Measurements from ENCODE around the gene DCLRE1B. TPM values are rescaled to one million over a fixed set of nuclear protein-coding genes. Genes with fewer than 3 reads are reported as not detected.

The DCLRE1B gene
- total and polyA plus RNA-seq, 4 donors: 0.82 to 6.6 (median 1.2) TPM

- Histone ChIP-seq H3K36me3 (ENCODE audit: control insufficient read depth in 4 of 4, insufficient read depth in 3 of 4, low read depth in 1 of 4, low read length in 3 of 4) (no peaks in the 10 kb centered on the region), H3K4me1 (ENCODE audit: control insufficient read depth in 4 of 4, insufficient read depth in 4 of 4, low read length in 3 of 4) (no peaks in the 10 kb centered on the region), H3K27me3 (ENCODE audit: control insufficient read depth in 4 of 4, insufficient read depth in 4 of 4, low read length in 3 of 4) (no peaks in the 10 kb centered on the region), H3K9me3 (ENCODE audit: control insufficient read depth in 4 of 4, low read length in 3 of 4) (no peaks in the 10 kb centered on the region), H3K27ac (ENCODE audit: low read depth in 1 of 2, low read length in 2 of 2) (no peak within 1 kb of the TSS), H3K9ac (ENCODE audit: low read depth in 1 of 2, low read length in 2 of 2) (no peak within 1 kb of the TSS), H3K4me3 (ENCODE audit: low read depth in 1 of 3, low read length in 3 of 3) (no peak within 1 kb of the TSS)
- WGBS: 68% methylated on average over 6 of the region's 6 CpGs
- no peak for DNase-seq (ENCODE audit: low spot score)
- no peak for TF ChIP-seq REST (IDR thresholded peaks at IDR 0.05)
- TF ChIP-seq JUND (IDR thresholded peaks at IDR 0.05): no peak
- no peak for TF ChIP-seq HNF4G (IDR thresholded peaks at IDR 0.05)
- no peak for TF ChIP-seq GABPA (IDR thresholded peaks at IDR 0.05 in 1 of 2, conservative IDR thresholded peaks at IDR 0.05 in 1 of 2)
- TF ChIP-seq CTCF (IDR thresholded peaks at IDR 0.05; ENCODE audit: low read depth, low read length, missing input control): no peak
- no peak for TF ChIP-seq TAF1 (conservative IDR thresholded peaks at IDR 0.05)
- no peak for TF ChIP-seq FOXA1 (IDR thresholded peaks at IDR 0.05)
- TF ChIP-seq RAD21 (IDR thresholded peaks at IDR 0.05): no peak
- TF ChIP-seq HNF4A (conservative IDR thresholded peaks at IDR 0.05): no peak
- TF ChIP-seq ATF3 (IDR thresholded peaks at IDR 0.05): no peak
- TF ChIP-seq ZBTB33 (IDR thresholded peaks at IDR 0.05): no peak
- no peak for TF ChIP-seq FOXA2 (IDR thresholded peaks at IDR 0.05)
- TF ChIP-seq MAX (IDR thresholded peaks at IDR 0.05): no peak
- no peak for TF ChIP-seq NR2F2 (IDR thresholded peaks at IDR 0.05)
- no peak for TF ChIP-seq YY1 (IDR thresholded peaks at IDR 0.05)
- no peak for TF ChIP-seq RXRA (IDR thresholded peaks at IDR 0.05)
- TF ChIP-seq EGR1 (IDR thresholded peaks at IDR 0.05; ENCODE audit: low read depth in 2 of 2): no peak
- TF ChIP-seq SP1 (IDR thresholded peaks at IDR 0.05): no peak
Measured at GRCh38 chr1:113887402-113888175, 17.5 kb upstream of the DCLRE1B start, which contains the start of gene BCL2L15. Gene BCL2L15, minus strand, starts transcription at chr1:113887581. Its CDS starts 206 bp downstream, at chr1:113887375.

Measured in liver (tissue), 9 donors.